Activated CD4-positive, alpha-beta T cell treated with anti-CD3 and anti-CD28 coated beads for 36 hours (primary cell): ENCODE results near the gene RTN4IP1. TPM values are rescaled to one million over a fixed set of nuclear protein-coding genes. Genes with fewer than 3 reads are reported as not detected.
A peak's percentile ranks its signal among the peaks of the same experiment; 100 is the strongest.

Experiments
- ATAC-seq: fragments of 200-7000 bp; cut with Tn5 transposase; one replicate; pipeline ENCODE4 v1.10.0; 2021; ENCODE audit warnings: mild to moderate bottlenecking, moderate library complexity
- CTCF ChIA-PET: fragments of 350-600 bp; sonication (Branson Sonifier 250); formaldehyde crosslinking; loops from one replicate; lab custom pipeline; 2021; ENCODE audit warnings: antibody characterized with exemption; lab: Charles Lee
- POLR2A ChIA-PET: fragments of 350-600 bp; sonication (Branson Sonifier 250); formaldehyde crosslinking; loops from one replicate; lab custom pipeline; 2021; ENCODE audit warnings: antibody characterized with exemption, inconsistent platforms; lab: Charles Lee
- DNase-seq: peaks from one replicate; pipeline ENCODE4 v3.0.0-alpha.2; 2020
- H3K27ac Mint-ChIP-seq: one replicate; pipeline ENCODE4 v1.8.0; 2021; ENCODE audit warnings: mixed read lengths
- H3K27me3 Mint-ChIP-seq: one replicate; pipeline ENCODE4 v1.8.0; 2021; ENCODE audit warnings: mixed read lengths
- H3K36me3 Mint-ChIP-seq: one replicate; pipeline ENCODE4 v1.8.0; 2021; ENCODE audit warnings: low read depth, mixed read lengths
- H3K4me1 Mint-ChIP-seq: one replicate; pipeline ENCODE4 v1.8.0; 2021; ENCODE audit warnings: mixed read lengths
- H3K4me3 Mint-ChIP-seq: one replicate; pipeline ENCODE4 v1.8.0; 2021; ENCODE audit warnings: mild to moderate bottlenecking, moderate library complexity, mixed read lengths
- H3K9me3 Mint-ChIP-seq: one replicate; pipeline ENCODE4 v1.8.0; 2021; ENCODE audit warnings: low read depth, mixed read lengths
- intact Hi-C, 2 experiments: fragments of 100-400 bp; cut with DNase I in 1 of 2; cut with micrococcal nuclease in 1 of 2; formaldehyde crosslinking; loops; one replicate each; pipeline versions ENCODE4 v1.14.2 to v1.15.1; 2022 to 2024; cut with DNase I, micrococcal nuclease
- total RNA-seq, 2 experiments: library from RNA; stranded (reverse); gene quantifications; one replicate each; pipeline ENCODE4 v1.2.3, GENCODE V29; 2021

Gene RTN4IP1
- total RNA-seq, 2 experiments from 2014 or later, result 4.8 to 9.3 TPM

- POLR2A ChIA-PET, result no interaction called here
Measured at GRCh38 chr6:106546261-106546690, 83.0 kb downstream of the RTN4IP1 start.

GRCh38 chr6:106540907-106541306 is 88.4 kb downstream of the RTN4IP1 start:
- Mint-ChIP-seq H3K27me3 (no peaks in the 10 kb centered on the region), H3K9me3 (no peaks in the 10 kb centered on the region), H3K4me3 (no peak overlapping the region), H3K27ac (no peak overlapping the region), H3K4me1 (peaks cover 46% of the 10 kb centered on the region), H3K36me3 (peaks cover 57% of the 10 kb centered on the region)
- ATAC-seq (no peak), DNase-seq (no peak)
- intact Hi-C loops, result no loop called here
- ChIA-PET CTCF (interaction anchor here (2.5 to 3.0 kb wide), 2 partner anchors 26 to 28 kb away, joined by 10 to 13 read pairs; no protein-coding TSS in a partner anchor), POLR2A (interaction anchor here (0.5 kb wide), 1 partner anchor 11 kb away, joined by 5 read pairs; no protein-coding TSS in a partner anchor)

More at GRCh38 chr6:106546261-106546690, 83.0 kb downstream of the RTN4IP1 start:
- peaks cover 4% of the 10 kb centered on the region for H3K9me3 Mint-ChIP-seq
- H3K36me3 Mint-ChIP-seq, result peaks cover 73% of the 10 kb centered on the region
- intact Hi-C loops, result loop anchor here (1.0 kb wide), 2 partner anchors 9 to 25 kb away; no protein-coding TSS in a partner anchor
- no peak for DNase-seq
- no peaks in the 10 kb centered on the region for H3K27me3 Mint-ChIP-seq
- H3K27ac Mint-ChIP-seq, result peak overlapping the region; percentile 88
- no peak overlapping the region for H3K4me3 Mint-ChIP-seq
- CTCF ChIA-PET, result interaction anchor here (1.9 kb wide), 1 partner anchor 9 kb away, joined by 8 read pairs; no protein-coding TSS in a partner anchor
- ATAC-seq, result peak; percentile 79
- H3K4me1 Mint-ChIP-seq, result peaks cover 46% of the 10 kb centered on the region

- DNase-seq (no peak), ATAC-seq (no peak)
- ChIA-PET POLR2A (no interaction called here), CTCF (interaction anchor here (2.5 to 3.0 kb wide), 2 partner anchors 26 to 28 kb away, joined by 10 to 13 read pairs; no protein-coding TSS in a partner anchor)
- H3K4me1 Mint-ChIP-seq, result peaks cover 45% of the 10 kb centered on the region
- intact Hi-C loops, result no loop called here
- H3K36me3 Mint-ChIP-seq, result peaks cover 53% of the 10 kb centered on the region
- no peaks in the 10 kb centered on the region for H3K27me3 Mint-ChIP-seq
- H3K27ac Mint-ChIP-seq, result no peak overlapping the region
- no peak overlapping the region for H3K4me3 Mint-ChIP-seq
- H3K9me3 Mint-ChIP-seq, result no peaks in the 10 kb centered on the region
Measured at GRCh38 chr6:106540432-106540831, 88.9 kb downstream of the RTN4IP1 start.

- peaks cover 51% of the 10 kb centered on the region for H3K36me3 Mint-ChIP-seq
- H3K4me3 Mint-ChIP-seq, result no peak overlapping the region
- peaks cover 46% of the 10 kb centered on the region for H3K4me1 Mint-ChIP-seq
- intact Hi-C loops, result no loop called here
- ChIA-PET POLR2A (no interaction called here), CTCF (interaction anchor here (1.6 to 3.0 kb wide), 3 partner anchors 25 to 27 kb away, joined by 3 to 13 read pairs (median 10); no protein-coding TSS in a partner anchor)
- H3K27ac Mint-ChIP-seq, result no peak overlapping the region
- ATAC-seq, result no peak
- no peak for DNase-seq
- no peaks in the 10 kb centered on the region for H3K9me3 Mint-ChIP-seq
- H3K27me3 Mint-ChIP-seq, result no peaks in the 10 kb centered on the region
Measured at GRCh38 chr6:106539936-106540335, 89.4 kb downstream of the RTN4IP1 start.

- peaks cover 57% of the 10 kb centered on the region for H3K4me1 Mint-ChIP-seq
- H3K27ac Mint-ChIP-seq, result peak overlapping the region; percentile 81
- H3K4me3 Mint-ChIP-seq, result no peak overlapping the region
- no peak for DNase-seq
- ATAC-seq, result no peak
- intact Hi-C loops, result no loop called here
- no peaks in the 10 kb centered on the region for H3K9me3 Mint-ChIP-seq
- POLR2A ChIA-PET, result no interaction called here
- peaks cover 44% of the 10 kb centered on the region for H3K36me3 Mint-ChIP-seq
- no peaks in the 10 kb centered on the region for H3K27me3 Mint-ChIP-seq
- CTCF ChIA-PET, result interaction anchor here (0.6 to 3.0 kb wide), 5 partner anchors 18 to 88 kb away, joined by 3 to 13 read pairs (median 3); no protein-coding TSS in a partner anchor
Measured at GRCh38 chr6:106538145-106538544, 91.2 kb downstream of the RTN4IP1 start.

- intact Hi-C loops, result loop anchor here in 1 of 2 experiments (1.0 to 2.0 kb wide), 2 partner anchors 9 to 25 kb away; no protein-coding TSS in a partner anchor
Measured at GRCh38 chr6:106537662-106538061, 91.6 kb downstream of the RTN4IP1 start.

GRCh38 chr6:106536851-106537250 is 92.4 kb downstream of the RTN4IP1 start:
- peaks cover 66% of the 10 kb centered on the region for H3K4me1 Mint-ChIP-seq
- intact Hi-C loops, result loop anchor here in 1 of 2 experiments (1.0 to 2.0 kb wide), 2 partner anchors 9 to 24 kb away; no protein-coding TSS in a partner anchor
- H3K27me3 Mint-ChIP-seq, result no peaks in the 10 kb centered on the region
- no peaks in the 10 kb centered on the region for H3K9me3 Mint-ChIP-seq
- POLR2A ChIA-PET, result interaction anchor here (1.0 kb wide), 2 partner anchors 17 to 61 kb away, joined by 3 to 4 read pairs; no protein-coding TSS in a partner anchor
- peak overlapping the region; percentile 30 for H3K4me3 Mint-ChIP-seq
- CTCF ChIA-PET, result interaction anchor here (0.6 to 1.9 kb wide), 9 partner anchors 10 to 35 kb away, joined by 3 to 8 read pairs (median 4); no protein-coding TSS in a partner anchor
- H3K36me3 Mint-ChIP-seq, result peaks cover 50% of the 10 kb centered on the region
- ATAC-seq (peak; percentile 39), DNase-seq (no peak)
- peak overlapping the region; percentile 81 for H3K27ac Mint-ChIP-seq

More at GRCh38 chr6:106537662-106538061, 91.6 kb downstream of the RTN4IP1 start:
- Mint-ChIP-seq H3K9me3 (no peaks in the 10 kb centered on the region), H3K27me3 (no peaks in the 10 kb centered on the region), H3K36me3 (peaks cover 45% of the 10 kb centered on the region), H3K4me1 (peaks cover 61% of the 10 kb centered on the region), H3K4me3 (no peak overlapping the region), H3K27ac (peak overlapping the region; percentile 81)
- ChIA-PET POLR2A (interaction anchor here (1.0 kb wide), 2 partner anchors 16 to 61 kb away, joined by 3 to 4 read pairs; no protein-coding TSS in a partner anchor), CTCF (interaction anchor here (0.6 to 3.0 kb wide), 8 partner anchors 9 to 34 kb away, joined by 3 to 13 read pairs (median 4); no protein-coding TSS in a partner anchor)
- DNase-seq (no peak), ATAC-seq (no peak)

GRCh38 chr6:106536357-106536756 is 92.9 kb downstream of the RTN4IP1 start:
- Mint-ChIP-seq H3K4me3 (no peak overlapping the region), H3K27ac (peak overlapping the region; percentile 82), H3K4me1 (peaks cover 66% of the 10 kb centered on the region), H3K27me3 (no peaks in the 10 kb centered on the region), H3K9me3 (no peaks in the 10 kb centered on the region), H3K36me3 (peaks cover 53% of the 10 kb centered on the region)
- intact Hi-C loops, result loop anchor here in 1 of 2 experiments (2.0 kb wide), 1 partner anchor 24 kb away; no protein-coding TSS in a partner anchor
- CTCF ChIA-PET, result interaction anchor here (0.9 to 1.9 kb wide), 8 partner anchors 10 to 27 kb away, joined by 3 to 8 read pairs (median 4); no protein-coding TSS in a partner anchor
- ATAC-seq, result no peak
- DNase-seq, result no peak
- POLR2A ChIA-PET, result interaction anchor here (1.0 kb wide), 1 partner anchor 60 kb away, joined by 3 read pairs; no protein-coding TSS in a partner anchor

- ChIA-PET CTCF (interaction anchor here (1.3 to 2.0 kb wide), 7 partner anchors 10 to 29 kb away, joined by 3 to 13 read pairs (median 5); no protein-coding TSS in a partner anchor), POLR2A (interaction anchor here (1.0 to 2.8 kb wide), 2 partner anchors 15 to 23 kb away, joined by 5 to 18 read pairs; no protein-coding TSS in a partner anchor)
- Mint-ChIP-seq H3K27ac (peak overlapping the region; percentile 48), H3K4me1 (peaks cover 78% of the 10 kb centered on the region), H3K27me3 (no peaks in the 10 kb centered on the region), H3K4me3 (no peak overlapping the region), H3K36me3 (peaks cover 63% of the 10 kb centered on the region), H3K9me3 (no peaks in the 10 kb centered on the region)
- intact Hi-C loops, result loop anchor here in 1 of 2 experiments (2.0 kb wide), 2 partner anchors 14 to 18 kb away; no protein-coding TSS in a partner anchor
- ATAC-seq (peak; percentile 17), DNase-seq (no peak)
Measured at GRCh38 chr6:106535012-106535411, 94.3 kb downstream of the RTN4IP1 start.

- no peaks in the 10 kb centered on the region for H3K27me3 Mint-ChIP-seq
- no peak overlapping the region for H3K4me3 Mint-ChIP-seq
- intact Hi-C loops, result loop anchor here in 1 of 2 experiments (1.0 to 2.0 kb wide), 3 partner anchors 9 to 18 kb away; no protein-coding TSS in a partner anchor
- ATAC-seq (peak; percentile 79), DNase-seq (peak; percentile 72)
- CTCF ChIA-PET, result interaction anchor here (0.5 to 2.0 kb wide), 10 partner anchors 9 to 129 kb away, joined by 3 to 13 read pairs (median 4); no protein-coding TSS in a partner anchor
- H3K4me1 Mint-ChIP-seq, result peaks cover 80% of the 10 kb centered on the region
- POLR2A ChIA-PET, result interaction anchor here (1.0 to 2.8 kb wide), 3 partner anchors 14 to 59 kb away, joined by 4 to 18 read pairs (median 5); no protein-coding TSS in a partner anchor
- peak overlapping the region; percentile 78 for H3K27ac Mint-ChIP-seq
- H3K36me3 Mint-ChIP-seq, result peaks cover 66% of the 10 kb centered on the region
- no peaks in the 10 kb centered on the region for H3K9me3 Mint-ChIP-seq
Measured at GRCh38 chr6:106534564-106534982, 94.7 kb downstream of the RTN4IP1 start.
